Measurements from ENCODE around the gene RPS3.

- TF ChIP-seq GATA2 (IDR thresholded peaks at IDR 0.05; ENCODE audit: low read depth, low read length) (no peak), GATA3 (IDR thresholded peaks at IDR 0.05; ENCODE audit: low read depth, low read length) (no peak)
Observed at GRCh38 chr11:75426720-75427086, 27.4 kb downstream of the RPS3 start.
